ES-I3 (cell line): ENCODE data around the gene GVQW3.

Experiments used
- H3K36me3 ChIP-seq: 2 replicates; pipeline ENCODE4 v1.6.1; 2013; ENCODE audit warnings: mild to moderate bottlenecking, low read length, control low read depth, moderate library complexity; ENCODE audit not compliant: insufficient read depth
- H3K4me1 ChIP-seq: 2 replicates; pipeline ENCODE4 v1.6.1; 2013; ENCODE audit warnings: mild to moderate bottlenecking, control low read depth, low read length; ENCODE audit not compliant: insufficient read depth
- H3K9ac ChIP-seq: 2 replicates; pipeline ENCODE4 v1.6.1; 2013; ENCODE audit warnings: low read depth, mild to moderate bottlenecking, low read length, moderate library complexity
- H3K9me3 ChIP-seq: 2 replicates; pipeline ENCODE4 v1.6.1; 2013; ENCODE audit warnings: mild to moderate bottlenecking, low read length, moderate library complexity; ENCODE audit not compliant: control insufficient read depth, insufficient read depth

The GVQW3 gene

DNA sequence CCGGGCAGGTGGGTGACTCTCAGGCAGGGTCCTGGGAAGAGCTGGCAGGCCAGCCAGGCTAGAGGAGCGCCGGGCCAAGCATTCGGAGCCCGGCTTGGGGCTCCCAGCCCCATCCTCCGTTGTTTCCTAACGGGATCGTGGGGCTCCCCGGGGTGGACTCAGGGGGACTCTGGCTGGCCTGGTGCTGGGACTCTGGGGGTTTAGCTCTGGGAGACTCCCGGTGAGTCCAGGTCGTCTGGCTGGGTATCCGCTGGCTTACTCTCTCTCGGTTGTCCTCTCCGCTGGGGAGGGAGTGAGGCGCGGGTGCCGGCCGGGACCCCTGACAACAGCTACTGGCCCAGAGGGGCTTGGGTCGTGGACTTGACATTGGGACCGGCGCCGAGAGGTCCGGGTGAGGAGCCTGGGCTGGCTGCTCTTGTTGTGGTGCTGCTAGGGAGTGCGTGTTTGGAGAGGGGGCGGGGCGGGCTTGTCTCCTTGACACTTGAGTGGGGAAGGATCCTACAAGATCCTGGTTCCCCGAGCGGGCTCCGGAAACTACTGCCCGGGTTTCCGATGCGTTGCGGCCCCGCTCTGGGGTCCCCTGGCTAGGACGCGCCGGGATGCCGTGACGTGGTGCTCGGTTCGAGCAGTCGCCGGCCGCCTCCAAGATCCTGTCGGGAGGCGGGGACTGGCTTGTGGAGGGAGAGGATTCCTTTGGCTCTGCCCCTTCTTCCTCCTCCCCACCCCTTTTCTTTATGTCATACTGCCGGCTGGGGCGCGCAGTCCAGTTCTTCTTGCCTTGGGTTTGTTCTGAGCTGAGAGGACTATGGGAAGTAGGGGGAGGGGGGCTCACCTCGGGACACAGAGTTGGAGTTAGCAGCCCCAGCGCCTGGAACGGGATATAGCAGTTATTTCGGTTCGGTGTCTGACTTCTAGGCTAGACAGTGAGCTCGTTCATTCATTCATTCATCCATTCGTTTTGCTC, 64.3 kb downstream of the GVQW3 start:
- Histone ChIP-seq H3K4me1 (peaks cover 25% of the 10 kb centered on the region), H3K36me3 (no peaks in the 10 kb centered on the region), H3K9ac (peak overlapping the region; percentile 94), H3K9me3 (no peaks in the 10 kb centered on the region)

DNA sequence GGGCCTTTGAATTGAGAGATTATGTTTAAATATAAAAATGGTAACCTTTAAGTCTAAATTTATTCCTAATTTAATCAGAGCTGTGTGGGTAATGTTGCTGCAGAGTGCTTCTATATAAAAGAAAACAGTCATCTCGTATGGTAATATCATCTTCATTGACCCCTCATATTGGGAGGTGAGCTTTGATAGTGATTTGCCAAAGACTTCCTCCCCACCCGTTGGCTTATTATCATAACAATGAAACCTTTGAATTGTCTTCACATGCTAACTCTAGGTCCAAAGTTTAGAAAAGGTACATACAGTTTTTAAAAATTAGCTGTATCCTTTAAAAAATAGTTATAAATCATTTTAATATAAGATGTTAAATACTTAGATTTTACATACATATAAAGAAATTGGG, 67.4 kb downstream of the GVQW3 start:
- Histone ChIP-seq H3K9me3 (no peaks in the 10 kb centered on the region), H3K4me1 (peaks cover 38% of the 10 kb centered on the region), H3K36me3 (no peaks in the 10 kb centered on the region), H3K9ac (no peak overlapping the region)

DNA sequence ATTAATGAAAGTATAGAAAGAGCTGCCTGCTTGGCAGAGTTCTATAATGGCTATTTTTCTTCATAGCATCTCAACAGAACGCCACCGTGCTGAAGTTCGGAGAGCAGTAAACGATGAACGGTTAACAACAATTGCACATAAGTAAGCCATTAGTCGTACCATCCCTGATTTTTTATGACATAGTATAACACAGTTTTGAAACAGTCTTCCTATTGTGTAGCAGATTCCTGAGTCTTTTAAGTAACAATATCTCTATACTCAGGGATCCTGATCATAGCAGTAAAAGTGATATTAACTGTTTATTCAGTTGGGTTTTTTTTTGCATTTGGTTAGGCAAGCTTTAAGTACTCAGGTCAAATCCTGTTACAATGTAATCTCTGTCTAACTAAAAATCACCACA, 72.1 kb downstream of the GVQW3 start:
- peaks cover 48% of the 10 kb centered on the region for H3K4me1 ChIP-seq
- no peak overlapping the region for H3K9ac ChIP-seq
- H3K9me3 ChIP-seq: no peaks in the 10 kb centered on the region
- H3K36me3 ChIP-seq: no peaks in the 10 kb centered on the region

DNA sequence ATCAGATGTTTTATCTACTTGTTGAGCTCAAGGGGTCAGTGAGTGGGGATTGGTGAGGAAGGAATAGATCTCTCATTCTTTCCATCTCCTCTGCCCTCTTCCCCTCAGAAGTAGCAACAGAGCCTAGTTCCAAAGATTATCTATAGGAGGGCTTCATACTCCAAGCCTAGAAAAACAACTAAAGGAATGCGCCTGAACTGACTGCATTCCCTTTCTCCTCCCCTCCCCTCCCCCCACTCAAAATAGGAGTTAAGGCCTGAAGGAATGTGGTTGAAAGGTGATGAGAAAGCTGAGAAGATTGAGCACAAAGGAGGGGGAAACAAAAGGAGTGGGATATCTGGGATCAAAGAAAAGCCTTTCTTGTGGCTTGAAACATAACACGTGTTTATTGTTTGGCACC, 74.2 kb downstream of the GVQW3 start:
- peaks cover 4% of the 10 kb centered on the region; the same call in 1 of the 2 replicates for H3K36me3 ChIP-seq
- peaks cover 46% of the 10 kb centered on the region for H3K4me1 ChIP-seq
- peak overlapping the region; percentile 28; the same call in 1 of the 2 replicates for H3K9ac ChIP-seq
- no peaks in the 10 kb centered on the region for H3K9me3 ChIP-seq

DNA sequence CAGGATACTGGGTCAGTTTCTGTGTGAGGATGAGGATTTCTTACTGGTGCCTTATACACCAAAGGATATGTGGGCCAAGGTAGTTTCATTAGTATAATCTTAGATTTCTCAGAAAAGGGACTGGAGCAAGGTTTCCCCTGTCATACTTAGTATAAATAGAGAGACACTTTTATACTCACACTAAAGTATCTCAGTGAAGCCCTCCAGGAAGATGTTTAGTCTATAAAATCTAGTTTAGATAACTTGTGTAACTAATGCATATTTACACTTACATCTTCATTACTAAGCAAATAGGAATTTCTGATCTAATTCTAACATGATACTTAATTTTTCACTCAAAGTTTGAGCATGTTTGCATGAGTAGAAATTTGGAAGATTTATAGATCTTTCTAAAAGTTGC, 74.8 kb downstream of the GVQW3 start:
- H3K4me1 ChIP-seq: peaks cover 46% of the 10 kb centered on the region
- no peaks in the 10 kb centered on the region for H3K9me3 ChIP-seq
- peaks cover 4% of the 10 kb centered on the region; the same call in 1 of the 2 replicates for H3K36me3 ChIP-seq
- peak overlapping the region; percentile 28; the same call in 1 of the 2 replicates for H3K9ac ChIP-seq

DNA sequence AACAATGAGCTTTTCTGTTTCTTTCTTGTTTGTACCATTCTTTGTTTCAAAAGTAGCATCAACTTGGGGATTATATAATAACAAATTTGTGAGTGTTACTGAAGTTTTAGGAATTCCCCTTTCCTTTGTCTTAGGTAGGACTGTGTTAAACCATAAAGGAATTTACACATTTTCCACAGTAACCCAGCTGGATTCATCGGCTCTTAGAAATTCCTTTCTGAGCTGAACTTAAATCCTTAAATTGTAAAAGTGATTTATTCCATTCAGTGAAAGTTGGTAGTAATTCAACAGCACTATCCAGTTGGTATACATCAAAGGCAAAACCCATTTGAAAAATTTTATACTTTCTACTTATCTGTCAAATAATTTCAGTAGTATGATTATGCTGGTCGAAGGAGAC, 75.4 kb downstream of the GVQW3 start:
- Histone ChIP-seq H3K9ac (no peak overlapping the region), H3K4me1 (peaks cover 46% of the 10 kb centered on the region), H3K36me3 (peaks cover 4% of the 10 kb centered on the region; the same call in 1 of the 2 replicates), H3K9me3 (no peaks in the 10 kb centered on the region)
